ENCODE results near the gene TBC1D16.
"Not testable (repeated sequence)": the region's sequence is repeated elsewhere in the genome, so short reads cannot be mapped to it uniquely, and the experiment has no call there.

Gene TBC1D16

DNA sequence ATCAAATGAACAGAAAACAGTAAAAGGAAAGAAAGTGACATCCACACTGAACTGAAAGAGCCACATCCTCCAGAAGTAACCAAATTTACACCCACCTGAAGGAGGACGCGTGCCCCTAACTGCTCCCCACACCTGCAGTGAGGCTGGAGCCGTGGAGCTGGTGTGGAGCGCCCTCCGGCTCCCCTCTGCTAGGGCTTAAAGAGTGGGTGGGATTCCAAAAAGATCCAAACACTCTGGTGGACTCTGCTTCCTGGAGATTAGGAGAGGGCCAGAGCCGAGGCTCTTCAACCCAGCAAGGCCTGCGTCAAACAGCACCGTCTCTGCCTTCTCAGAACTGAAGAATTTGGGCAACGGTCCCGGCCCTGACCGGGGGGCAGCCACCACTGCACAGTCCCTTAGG lies 16.0 kb upstream of the TBC1D16 start:
- no peak for DNase-seq

DNA sequence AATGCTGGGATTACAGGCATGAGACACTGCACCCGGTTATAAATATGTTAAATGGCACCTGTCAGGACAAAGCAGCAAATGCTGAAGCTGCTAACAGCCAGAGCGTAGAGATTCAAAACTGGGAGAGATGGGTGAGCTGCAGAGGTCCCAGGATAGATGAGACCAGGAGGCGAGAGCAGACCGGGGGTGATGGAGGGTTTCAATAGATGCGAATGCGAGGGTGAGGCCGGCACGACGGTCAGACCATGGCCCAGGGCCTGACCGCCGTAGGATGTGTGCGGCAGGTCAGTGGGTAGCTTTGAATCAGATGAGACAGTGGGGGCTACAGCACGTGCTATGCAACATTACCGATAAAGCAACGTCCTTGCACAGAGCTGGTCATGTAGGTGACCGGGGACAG lies 15.0 kb upstream of the TBC1D16 start:
- no peak for DNase-seq

DNA sequence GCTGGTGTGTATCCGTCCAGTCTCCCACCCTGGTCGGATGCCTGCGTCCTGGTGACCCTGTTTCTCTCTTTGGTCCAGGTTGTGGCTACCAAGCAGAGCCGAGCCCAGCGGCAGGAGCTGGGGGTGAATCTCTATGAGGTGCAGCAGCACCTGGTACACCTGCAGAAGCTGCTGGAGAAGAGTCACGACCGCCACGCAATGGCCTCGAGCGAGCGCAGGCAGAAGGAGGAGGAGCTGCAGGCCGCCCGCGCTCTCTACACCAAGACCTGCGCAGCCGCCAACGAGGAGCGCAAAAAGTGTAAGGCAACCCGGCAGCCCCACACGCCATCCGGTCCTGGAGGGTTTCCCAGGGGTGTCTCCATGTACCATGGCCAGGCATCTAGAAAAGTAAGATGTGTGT lies 14.3 kb upstream of the TBC1D16 start:
- DNase-seq, result no peak

DNA sequence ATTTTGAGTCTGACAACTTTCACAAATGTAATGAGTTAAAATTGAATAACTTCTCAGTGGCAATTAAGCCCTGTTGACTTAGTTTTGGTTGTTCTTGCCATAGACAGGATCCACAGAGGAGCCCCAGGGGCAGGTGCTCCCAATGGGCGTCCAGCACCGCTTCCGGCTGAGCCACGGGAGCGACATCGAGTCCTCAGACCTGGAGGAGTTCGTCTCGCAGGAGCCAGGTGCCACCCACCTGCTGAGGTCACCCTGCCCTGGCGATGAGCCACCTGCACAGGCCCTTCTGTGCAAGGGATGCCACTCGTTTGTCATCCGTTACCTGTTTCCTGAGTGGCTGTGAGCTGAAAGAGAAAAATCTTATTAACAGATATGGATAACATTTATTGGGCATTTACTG lies 11.5 kb upstream of the TBC1D16 start:
- no peak for DNase-seq

DNA sequence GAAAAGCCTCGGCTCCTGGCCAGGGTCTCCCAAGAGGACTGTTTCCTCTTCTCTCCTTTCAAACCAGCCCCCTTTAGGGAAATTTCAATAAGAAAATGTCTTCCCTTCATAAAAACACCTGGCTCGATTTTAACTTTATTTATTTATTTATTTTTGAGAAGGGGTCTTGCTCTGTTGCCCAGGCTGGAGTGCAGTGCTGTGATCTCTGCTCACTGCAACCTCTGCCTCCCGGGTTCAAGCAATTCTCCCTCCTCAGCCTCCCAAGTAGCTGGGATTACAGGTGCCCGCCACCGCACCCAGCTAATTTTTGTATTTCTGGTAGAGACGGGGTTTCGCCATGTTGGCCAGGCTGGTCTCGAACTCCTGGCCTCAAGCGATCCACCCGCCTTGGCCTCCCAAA lies 11.0 kb upstream of the TBC1D16 start:
- DNase-seq, result not testable (repeated sequence)

DNA sequence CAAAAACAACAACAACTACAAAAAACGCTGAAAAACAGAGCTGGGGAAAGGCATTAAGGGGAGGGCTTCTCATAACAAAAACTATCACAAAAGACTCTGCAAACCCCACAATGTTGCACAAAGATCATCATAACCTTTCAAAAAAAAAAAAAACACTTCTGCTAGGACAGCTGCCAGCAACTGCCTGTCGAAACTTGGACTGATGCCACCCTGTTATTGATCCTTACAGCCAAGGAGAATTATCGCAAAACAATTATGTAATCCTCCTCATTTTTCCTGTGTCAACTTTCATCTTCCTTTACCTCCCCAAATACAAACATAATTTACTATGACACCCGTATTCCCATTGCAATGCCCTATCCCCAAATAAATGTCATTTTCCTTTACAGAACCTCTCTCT lies 10.0 kb upstream of the TBC1D16 start:
- no peak for DNase-seq

DNA sequence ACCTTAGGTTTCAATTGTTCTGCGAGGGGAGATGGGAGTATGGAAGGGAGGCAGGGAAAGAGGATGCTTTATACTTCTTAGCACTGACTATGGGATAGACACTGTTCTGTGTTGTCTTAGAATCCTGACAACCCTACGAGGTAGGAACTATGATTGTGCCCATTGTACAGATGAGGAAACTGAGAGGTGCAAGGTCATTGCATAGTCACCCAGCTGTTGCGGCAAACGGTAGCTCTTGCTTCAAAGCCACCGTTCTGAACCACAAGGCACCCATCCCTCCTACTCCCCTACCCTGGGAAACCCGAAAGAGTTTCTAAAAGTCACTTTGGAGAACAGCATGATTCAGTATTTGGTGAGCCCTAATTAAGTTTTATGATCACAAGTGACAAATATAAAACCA lies 8.3 kb upstream of the TBC1D16 start:
- no peak for DNase-seq

DNA sequence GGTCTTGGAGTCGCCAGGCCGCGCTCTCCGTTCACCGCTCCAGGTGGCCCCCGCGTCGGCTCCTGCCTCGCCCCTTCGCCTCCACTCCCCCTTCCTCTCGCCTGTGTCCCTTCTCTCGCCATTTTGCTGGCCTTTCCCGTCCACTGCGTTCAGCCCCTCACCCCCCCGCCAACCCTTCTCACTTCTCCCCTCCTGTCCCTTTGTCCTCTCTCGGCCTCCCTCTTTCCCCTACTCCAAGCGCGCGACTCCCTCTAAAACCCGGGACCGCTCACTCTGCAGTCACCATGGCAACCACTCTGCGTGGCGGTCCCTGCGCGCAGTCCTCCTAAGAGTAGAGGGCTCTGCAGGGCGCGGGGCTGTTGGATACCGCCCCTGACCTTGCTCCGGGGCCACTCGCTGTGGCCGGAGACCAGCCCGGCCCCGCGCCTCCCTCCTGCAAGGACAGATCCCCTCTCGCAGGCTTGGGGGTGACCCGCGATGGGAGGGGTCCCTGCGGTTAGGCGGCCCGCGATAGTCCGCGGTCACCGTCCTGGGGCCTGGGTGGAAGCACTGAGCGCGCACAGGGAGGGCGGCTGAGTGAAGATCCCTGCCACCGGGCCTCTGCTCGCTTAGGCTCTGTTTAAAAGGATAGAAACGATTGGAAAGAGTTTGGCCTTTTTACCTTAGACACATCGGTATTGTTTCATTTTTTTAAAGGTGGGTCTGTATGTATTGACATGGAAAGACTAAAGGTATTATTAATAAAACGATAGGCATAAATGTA lies 1.2 kb upstream of the TBC1D16 start:
- peak; percentile 11 for DNase-seq

DNA sequence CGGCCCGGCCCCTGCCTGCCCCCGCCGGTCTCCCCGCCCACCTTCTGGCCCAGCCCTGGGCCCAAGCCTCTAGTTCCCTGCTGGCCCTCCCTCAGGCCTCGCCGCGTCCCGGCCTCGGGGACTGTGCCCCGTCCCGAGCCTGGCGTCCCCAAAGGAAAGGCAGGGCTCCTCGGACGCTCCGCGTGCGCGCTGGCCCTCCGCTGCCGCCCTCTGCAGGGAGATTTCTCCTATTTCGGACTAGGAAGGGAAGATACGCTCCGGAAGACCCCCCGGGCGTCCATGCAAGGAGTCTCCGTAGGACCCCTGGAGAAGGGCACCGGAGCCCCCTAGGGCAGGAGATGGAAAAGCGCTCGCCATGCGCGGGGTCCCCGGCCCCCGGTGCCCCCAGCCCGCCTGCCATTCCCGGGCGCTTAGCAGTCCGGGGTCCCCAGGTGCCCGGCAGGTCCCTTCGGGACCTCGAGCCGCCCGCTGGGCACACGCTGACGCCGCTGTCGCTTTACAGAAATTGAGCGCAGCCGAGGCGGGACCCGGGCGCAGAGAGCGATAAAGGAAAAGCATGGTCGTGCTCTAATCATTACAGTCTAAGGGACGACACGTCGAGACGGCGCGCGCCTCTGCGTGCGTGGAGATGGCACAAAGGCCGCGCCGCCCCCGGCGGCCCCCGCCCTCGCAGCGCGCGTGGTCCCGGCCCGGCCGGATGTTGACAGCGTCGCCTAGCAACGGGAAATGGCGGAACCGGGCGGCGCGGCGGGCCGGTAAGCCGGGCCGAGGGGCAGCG lies 454 bp upstream of the TBC1D16 start, which contains the start of gene CCDC40:
CCDC40 (plus strand) TSS at position 706 of the 778 bp plus-strand sequence; CDS start at position 727, 21 bp downstream.
- DNase-seq, result peak; percentile 64 to 66

DNA sequence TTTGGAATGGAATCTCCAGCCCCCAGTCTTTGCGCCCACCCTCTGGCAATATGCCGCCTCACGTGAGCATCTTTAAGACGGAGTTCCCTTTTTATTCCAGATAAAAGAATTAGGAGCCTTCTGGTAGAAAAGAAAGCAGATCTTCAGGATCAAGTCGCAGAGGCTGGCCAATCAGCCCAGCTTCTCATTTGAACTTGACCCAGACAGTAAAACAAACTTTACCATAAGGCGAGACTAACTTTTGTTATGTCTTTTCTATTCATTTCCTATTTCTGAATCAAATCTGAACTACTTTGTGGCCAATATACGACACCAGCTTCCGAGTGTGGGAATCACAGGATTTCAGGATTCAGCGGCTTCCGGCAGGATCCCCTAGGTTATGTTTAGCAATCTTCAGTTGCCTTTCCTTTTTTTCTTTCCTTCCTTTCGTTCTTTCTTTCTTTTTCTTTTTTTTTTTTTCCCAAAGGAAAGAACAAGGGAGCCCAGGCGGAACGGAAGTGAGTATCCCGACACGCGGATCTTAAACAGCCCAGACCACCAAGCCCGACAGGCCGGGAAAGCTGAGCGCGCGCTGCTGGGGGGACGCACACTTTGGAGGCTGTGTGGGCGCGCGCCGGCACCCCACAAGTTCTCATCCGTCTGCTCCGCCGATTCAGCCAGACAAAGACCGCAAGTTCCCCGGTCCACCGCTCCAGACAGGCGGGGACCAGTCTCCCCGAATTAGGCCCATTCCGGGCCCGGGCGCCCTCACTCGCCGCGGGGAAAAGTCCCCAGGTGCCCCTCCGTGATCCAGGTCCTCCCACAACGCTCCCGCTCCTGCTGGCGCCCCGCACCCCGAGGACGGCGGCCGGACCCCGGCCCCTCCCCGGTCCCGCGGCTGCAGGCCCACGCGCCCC lies 633 bp downstream of the TBC1D16 start:
- DNase-seq, result peak; percentile 7 to 8

DNA sequence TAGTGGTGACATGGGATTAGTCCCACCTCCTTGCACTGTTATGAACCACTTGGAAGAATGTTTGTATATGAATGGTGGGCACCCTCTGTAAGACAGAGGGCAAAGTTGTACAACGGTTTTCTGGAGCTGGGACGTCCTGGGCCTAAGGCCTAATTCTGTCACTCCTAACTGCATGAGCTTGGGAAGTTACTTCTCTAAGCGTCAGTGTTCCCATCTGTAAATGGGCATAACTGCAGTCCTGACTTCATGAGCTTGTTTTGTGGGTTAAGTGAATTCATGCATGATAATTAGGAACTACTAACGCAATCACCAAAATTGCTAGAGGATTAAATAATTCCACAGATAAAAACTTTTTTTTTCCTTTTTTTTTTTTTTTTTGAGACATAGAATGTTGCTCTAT lies 1.8 kb downstream of the TBC1D16 start:
- DNase-seq, result no peak

DNA sequence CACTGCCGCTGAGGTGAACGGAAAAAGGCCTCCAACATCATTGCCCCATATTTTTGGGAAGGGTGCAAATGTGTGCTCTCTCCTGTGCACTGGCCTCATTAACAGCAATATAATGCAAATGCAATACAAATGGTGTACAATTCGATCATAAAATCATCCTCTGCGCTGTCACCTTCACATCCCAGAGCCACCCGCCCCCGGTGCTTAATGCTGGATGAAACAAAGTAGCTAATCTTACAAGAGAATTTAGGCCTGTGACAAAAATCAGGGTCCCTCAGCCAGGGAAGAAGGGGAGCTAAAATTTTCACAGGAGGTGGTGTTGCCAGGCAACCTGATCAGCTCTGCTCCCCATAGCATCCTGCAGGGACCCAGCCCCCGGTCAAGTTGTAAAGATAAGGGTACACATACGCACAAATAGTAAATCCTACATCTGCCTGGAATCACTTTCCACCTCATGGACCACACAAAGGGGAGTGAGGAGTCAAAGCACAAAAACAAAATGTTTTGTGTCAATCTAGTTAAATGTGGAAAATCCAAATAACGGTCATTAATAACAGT lies 3.0 kb downstream of the TBC1D16 start:
- DNase-seq, result no peak

DNA sequence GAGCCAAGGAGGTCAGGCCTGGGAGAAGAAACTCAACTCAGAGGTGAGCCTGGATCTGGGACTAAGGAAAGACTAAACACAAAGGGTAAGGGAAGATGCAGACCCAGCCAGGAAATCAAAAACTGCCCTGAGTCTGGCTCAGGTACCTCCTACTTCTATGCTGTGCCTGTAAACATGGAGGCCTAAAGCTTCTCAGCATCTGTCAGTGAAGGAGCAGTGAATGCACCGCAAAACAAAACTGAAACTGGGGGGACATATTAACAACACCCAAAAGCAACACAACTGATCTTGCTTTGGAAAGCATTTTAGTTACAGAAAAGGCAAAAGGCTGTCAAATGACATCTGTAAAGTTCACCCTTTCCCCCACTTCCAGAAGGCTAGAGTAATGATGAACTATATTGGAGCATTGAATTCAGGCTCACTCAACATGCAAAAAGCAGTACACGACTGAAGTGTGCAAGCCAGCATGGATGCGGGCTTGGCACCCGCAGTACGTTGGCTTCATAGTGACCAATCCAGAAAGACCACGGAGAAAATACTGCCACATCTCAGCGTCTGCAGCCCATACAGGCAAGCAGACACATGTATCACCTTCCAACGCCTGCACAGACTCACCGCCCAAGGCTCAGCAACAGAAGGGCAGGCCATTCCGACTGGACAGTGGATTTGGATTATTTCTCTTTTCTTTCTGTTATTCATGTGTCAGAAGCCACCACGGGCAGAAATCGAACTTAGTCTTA lies 3.8 kb downstream of the TBC1D16 start:
- no peak for DNase-seq

DNA sequence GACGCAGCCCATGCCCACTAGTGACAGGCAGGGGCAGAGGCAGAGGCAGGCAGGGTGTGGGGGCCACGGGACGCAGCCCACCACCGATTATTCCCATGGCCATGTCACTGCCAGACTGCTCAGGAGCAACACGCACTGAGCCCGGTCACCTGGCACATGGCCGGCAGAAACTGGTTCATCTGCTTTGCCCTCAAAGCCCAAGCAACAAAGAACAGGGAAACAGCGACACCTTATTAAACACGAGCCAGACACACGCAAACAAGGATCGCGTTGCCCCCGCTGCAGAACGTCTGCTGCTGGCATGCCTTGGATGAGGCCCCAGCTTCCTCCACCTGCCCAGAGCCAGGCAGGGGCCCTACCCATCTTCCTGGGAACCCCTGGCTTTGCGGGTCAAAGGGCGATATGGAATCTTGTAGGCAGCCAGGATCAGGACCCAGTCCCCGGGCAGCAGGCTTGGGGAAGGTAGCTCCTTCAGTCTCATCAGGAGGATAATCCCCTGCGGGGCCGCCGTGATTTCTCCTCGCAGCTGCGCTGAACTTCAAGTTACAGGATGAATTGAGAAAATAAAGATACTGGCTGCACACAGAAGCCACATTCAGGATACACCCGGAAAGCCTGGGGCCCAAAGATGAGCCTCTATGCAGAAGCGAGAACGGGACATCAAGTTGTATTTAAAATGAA lies 4.8 kb downstream of the TBC1D16 start:
- no peak for DNase-seq

DNA sequence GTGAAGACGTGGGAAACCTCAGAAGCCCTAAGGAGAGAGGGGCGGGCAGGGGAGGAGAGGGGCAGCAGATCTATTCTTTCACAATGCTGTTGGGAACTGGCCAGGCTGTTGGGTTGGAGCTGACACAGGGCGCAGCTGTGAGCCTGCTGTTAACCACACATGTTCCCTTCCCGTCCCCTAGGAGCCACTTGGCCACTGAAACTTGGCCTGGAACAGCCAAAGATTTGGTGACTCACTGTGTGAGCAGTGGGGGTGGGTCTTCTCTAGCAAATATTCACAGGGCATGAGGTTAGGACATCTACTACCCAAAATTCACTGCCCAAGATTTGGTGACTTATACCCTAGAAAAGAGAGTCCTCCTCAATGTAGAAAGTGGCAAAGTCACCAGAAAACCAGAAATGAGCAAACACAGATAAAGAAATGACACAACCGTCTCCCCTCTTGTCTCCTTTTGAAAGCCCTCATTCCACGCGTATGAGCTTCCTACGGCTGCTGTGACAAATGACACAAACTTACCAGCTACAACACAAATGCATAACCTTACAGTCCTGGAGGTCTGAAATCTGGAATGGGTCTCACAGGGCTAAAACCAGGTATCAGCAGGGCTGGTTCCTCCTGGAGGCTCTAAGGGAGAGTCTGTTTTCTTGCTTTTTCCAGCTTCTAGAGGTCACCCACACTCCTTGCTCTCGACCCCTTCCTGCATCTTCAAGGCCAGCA lies 6.3 kb downstream of the TBC1D16 start:
- no peak for DNase-seq

DNA sequence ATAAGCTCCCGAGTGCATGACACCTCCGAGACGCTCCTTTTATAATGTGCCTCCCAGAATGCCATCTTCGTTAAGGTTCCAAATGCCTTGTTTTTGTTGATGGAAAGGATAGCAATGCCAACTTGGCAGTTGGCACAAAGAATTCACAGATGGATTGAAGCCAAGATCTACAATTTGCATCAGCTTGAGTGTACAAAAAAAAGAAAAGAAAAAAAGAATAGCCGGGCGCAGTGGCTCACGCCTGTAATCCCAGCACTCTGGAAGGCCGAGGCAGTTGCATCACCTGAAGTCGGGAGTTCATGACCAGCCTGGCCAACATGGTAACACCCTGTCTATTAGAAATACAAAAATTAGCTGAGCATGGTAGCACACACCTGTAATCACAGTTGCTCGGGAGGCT lies 7.6 kb downstream of the TBC1D16 start:
- no peak for DNase-seq

DNA sequence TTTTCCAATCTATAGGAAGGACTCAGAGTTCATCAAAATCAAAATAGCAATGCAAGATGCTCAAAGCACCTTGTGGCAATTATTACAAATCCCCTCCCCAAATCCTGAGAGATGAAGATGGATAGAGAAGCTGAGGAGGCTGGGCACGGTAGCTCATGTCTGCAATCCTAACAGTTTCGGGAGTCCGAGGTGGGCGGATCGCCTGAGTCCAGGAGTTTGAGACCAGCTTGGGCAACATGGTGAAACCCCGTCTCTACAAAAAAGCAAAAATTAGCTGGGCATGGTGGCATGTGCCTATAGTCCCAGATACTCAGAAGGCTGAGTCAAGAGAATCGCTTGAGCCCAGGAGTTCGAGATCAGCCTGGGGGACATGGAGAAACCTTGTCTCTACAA lies 8.6 kb downstream of the TBC1D16 start:
- no peak for DNase-seq

DNA sequence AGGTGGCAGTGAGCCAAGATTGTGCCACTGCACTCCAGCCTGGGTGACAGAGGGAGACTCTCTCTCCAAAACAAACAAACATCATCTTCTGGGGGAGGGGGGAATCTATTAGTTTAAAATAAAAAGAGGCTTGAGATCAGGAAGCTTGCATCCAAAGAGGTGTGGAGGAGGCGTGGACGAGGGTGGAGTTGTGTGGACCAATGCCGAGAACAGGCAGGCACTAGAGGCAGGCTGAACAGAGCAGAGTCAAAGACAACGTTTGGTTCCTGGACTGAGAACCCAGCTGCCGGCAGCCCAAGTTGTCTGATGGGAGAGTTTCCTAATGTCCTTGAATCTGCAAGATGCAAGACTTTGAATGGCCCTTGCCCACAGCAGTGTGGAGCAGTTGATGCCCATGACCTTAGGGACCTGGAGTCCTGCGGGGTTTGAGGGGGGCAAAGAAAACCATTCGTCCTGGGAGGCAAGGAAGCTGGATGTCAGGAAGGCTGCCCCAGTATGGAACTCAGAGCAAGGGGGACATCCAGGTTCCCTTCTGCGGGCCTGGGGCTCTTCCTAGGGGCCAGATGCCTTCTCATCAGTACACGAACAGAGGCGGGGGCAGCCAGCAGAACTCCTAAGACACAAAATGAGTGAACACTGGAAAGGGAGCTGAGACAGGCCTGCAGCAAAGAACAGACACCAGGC lies 9.2 kb downstream of the TBC1D16 start:
- no peak for DNase-seq

DNA sequence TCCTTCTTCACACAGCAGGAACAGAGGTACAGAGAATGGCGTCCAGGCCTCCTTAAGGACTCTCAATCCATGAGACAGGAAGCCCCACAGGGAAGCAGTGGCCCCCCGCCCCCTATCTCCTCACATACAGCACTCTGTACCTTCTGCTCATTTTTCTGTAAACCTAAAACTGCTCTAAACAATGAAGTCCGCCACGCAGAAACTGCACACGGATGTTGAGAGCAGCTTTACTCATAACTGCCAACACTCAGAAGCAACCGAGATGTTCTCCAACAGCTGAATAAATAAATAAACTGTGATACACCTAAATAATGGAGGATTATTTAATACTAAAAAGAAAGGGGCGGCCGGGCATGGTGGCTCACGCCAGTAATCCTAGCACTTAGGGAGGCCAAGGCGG lies 9.9 kb downstream of the TBC1D16 start:
- no peak for DNase-seq

DNA sequence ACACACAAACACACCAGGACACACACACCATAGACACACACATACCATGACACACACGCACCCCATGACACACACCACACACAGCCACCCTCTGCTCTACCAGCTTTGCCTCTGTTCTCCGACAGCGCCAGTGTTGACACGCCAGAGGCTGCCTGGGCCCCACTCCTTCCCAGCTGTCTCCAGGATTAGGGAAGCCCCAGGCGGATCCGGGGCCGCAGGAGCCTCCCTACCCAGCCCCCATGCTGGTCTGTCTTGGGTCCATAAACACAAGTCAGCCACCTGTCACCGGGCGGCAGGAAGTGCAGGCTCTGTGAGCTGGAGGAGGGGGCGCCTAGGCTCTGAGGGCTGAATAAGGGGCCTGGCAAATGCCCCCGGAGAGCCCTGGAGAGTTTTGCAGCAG lies 10.5 kb downstream of the TBC1D16 start:
- DNase-seq, result no peak
